WTC11 (cell line): ENCODE results near the gene CYP4A22. TPM values are rescaled to one million over a fixed set of nuclear protein-coding genes. Genes with fewer than 3 reads are reported as not detected.

Experiments
- ATAC-seq: fragments of 200-7000 bp; cut with Tn5 transposase; 2 replicates; pipeline ENCODE4 v1.10.0; 2021; ENCODE audit warnings: mild to moderate bottlenecking, moderate library complexity
- CTCF ChIA-PET: fragments of 300-600 bp; sonication (Branson Sonifier 250); formaldehyde crosslinking; loops from one replicate; lab custom pipeline; 2021; ENCODE audit warnings: antibody characterized with exemption; lab: Charles Lee
- POLR2A ChIA-PET: fragments of 350-600 bp; sonication (Branson Sonifier 250); formaldehyde crosslinking; loops from one replicate; lab custom pipeline; 2021; ENCODE audit warnings: antibody characterized with exemption; lab: Charles Lee
- DNase-seq: peaks from one replicate; pipeline ENCODE4 v3.0.0; 2021; ENCODE audit warnings: low spot score
- H3K27ac Mint-ChIP-seq: 2 replicates; pipeline ENCODE4 v1.8.0; 2021; ENCODE audit warnings: mixed read lengths
- H3K27me3 Mint-ChIP-seq: 2 replicates; pipeline ENCODE4 v1.8.0; 2021; ENCODE audit warnings: low read depth, mild to moderate bottlenecking, moderate library complexity, mixed read lengths
- H3K36me3 Mint-ChIP-seq: 2 replicates; pipeline ENCODE4 v1.8.0; 2021; ENCODE audit warnings: mixed read lengths
- H3K4me1 Mint-ChIP-seq: 2 replicates; pipeline ENCODE4 v1.8.0; 2022; ENCODE audit warnings: mixed read lengths
- H3K4me3 Mint-ChIP-seq: 2 replicates; pipeline ENCODE4 v1.8.0; 2021; ENCODE audit warnings: mild to moderate bottlenecking, moderate library complexity, mixed read lengths
- H3K9me3 Mint-ChIP-seq: 2 replicates; pipeline ENCODE4 v1.8.0; 2021; ENCODE audit warnings: mixed read lengths
- ATF1 ChIP-seq: sonication (generic); formaldehyde crosslinking; IDR thresholded peaks from 2 replicates; pipeline ENCODE4 v1.8.1; 2023; ENCODE audit warnings: mild to moderate bottlenecking, moderate library complexity, missing genetic modification reagents
- CBFB ChIP-seq: sonication (generic); formaldehyde crosslinking; IDR thresholded peaks from 2 replicates; pipeline ENCODE4 v1.8.1; 2022; ENCODE audit warnings: mild to moderate bottlenecking, low read depth, missing genetic modification reagents
- EMX1 ChIP-seq: fragments of 250-450 bp; sonication (Bioruptor Pico); IDR thresholded peaks from 2 replicates; pipeline ENCODE4 v1.8.0; 2021; ENCODE audit warnings: mild to moderate bottlenecking
- ERG ChIP-seq: fragments of 250-450 bp; sonication (Bioruptor Pico); IDR thresholded peaks from 2 replicates; pipeline ENCODE4 v1.8.0; 2021; ENCODE audit warnings: mild to moderate bottlenecking
- JUN ChIP-seq: sonication (generic); formaldehyde crosslinking; IDR thresholded peaks from 2 replicates; pipeline ENCODE4 v1.8.0; 2023; ENCODE audit warnings: mild to moderate bottlenecking, missing genetic modification reagents
- NFE2L1 ChIP-seq: sonication (generic); formaldehyde crosslinking; IDR thresholded peaks from 2 replicates; pipeline ENCODE4 v1.8.1; 2023; ENCODE audit warnings: missing genetic modification reagents
- NFYB ChIP-seq: sonication (generic); formaldehyde crosslinking; conservative IDR thresholded peaks from 2 replicates; pipeline ENCODE4 v1.8.0; 2022; ENCODE audit warnings: low read depth, missing genetic modification reagents
- OVOL2 ChIP-seq: fragments of 250-450 bp; sonication (Bioruptor Pico); IDR thresholded peaks from 2 replicates; pipeline ENCODE4 v1.9.0; 2021; ENCODE audit warnings: mild to moderate bottlenecking, borderline replicate concordance
- SMAD3 ChIP-seq: sonication (generic); formaldehyde crosslinking; IDR thresholded peaks from 2 replicates; pipeline ENCODE4 v1.8.0; 2022; ENCODE audit warnings: missing genetic modification reagents, mild to moderate bottlenecking, borderline replicate concordance
- SP1 ChIP-seq: sonication (generic); formaldehyde crosslinking; conservative IDR thresholded peaks from 2 replicates; pipeline ENCODE4 v1.8.1; 2022; ENCODE audit warnings: missing genetic modification reagents
- TP53 ChIP-seq: sonication (generic); formaldehyde crosslinking; IDR thresholded peaks from 2 replicates; pipeline ENCODE4 v1.8.1; 2023; ENCODE audit warnings: mild to moderate bottlenecking, missing genetic modification reagents
- USF1 ChIP-seq: sonication (generic); formaldehyde crosslinking; IDR thresholded peaks from 2 replicates; pipeline ENCODE4 v1.8.0; 2022; ENCODE audit warnings: mild to moderate bottlenecking, missing genetic modification reagents
- ZBTB43 ChIP-seq: sonication (generic); formaldehyde crosslinking; IDR thresholded peaks from 2 replicates; pipeline ENCODE4 v1.8.1; 2023; ENCODE audit warnings: mild to moderate bottlenecking, missing genetic modification reagents
- ZNF121 ChIP-seq: sonication (generic); formaldehyde crosslinking; IDR thresholded peaks from 2 replicates; pipeline ENCODE4 v1.8.0; 2023; ENCODE audit warnings: missing genetic modification reagents
- ZNF219 ChIP-seq: sonication (generic); formaldehyde crosslinking; IDR thresholded peaks from 2 replicates; pipeline ENCODE4 v1.8.0; 2023; ENCODE audit warnings: missing genetic modification reagents, mild to moderate bottlenecking, borderline replicate concordance
- ZNF396 ChIP-seq: fragments of 250-450 bp; sonication (Bioruptor Pico); IDR thresholded peaks from 2 replicates; pipeline ENCODE4 v1.8.0; 2021; ENCODE audit warnings: mild to moderate bottlenecking, moderate library complexity, borderline replicate concordance
- ZNF416 ChIP-seq: fragments of 250-450 bp; sonication (Bioruptor Pico); IDR thresholded peaks from 2 replicates; pipeline ENCODE4 v1.9.0; 2021; ENCODE audit warnings: mild to moderate bottlenecking, inconsistent platforms
- total RNA-seq: library from RNA; stranded (reverse); gene quantifications from 3 replicates; pipeline ENCODE4 v1.2.3, GENCODE V29; 2021
- TF ChIP-seq, protein P1 (sequence below): sonication (generic); formaldehyde crosslinking; conservative IDR thresholded peaks from 2 replicates; pipeline ENCODE4 v1.8.1; 2022; ENCODE audit warnings: mild to moderate bottlenecking, missing genetic modification reagents
- TF ChIP-seq, protein P2 (sequence below): sonication (generic); formaldehyde crosslinking; IDR thresholded peaks from 2 replicates; pipeline ENCODE4 v1.8.1; 2023; ENCODE audit warnings: mild to moderate bottlenecking, missing genetic modification reagents, moderate library complexity
- TF ChIP-seq, protein P3 (sequence below): fragments of 250-450 bp; sonication (Bioruptor Pico); IDR thresholded peaks from 2 replicates; pipeline ENCODE4 v1.9.0; 2021; ENCODE audit warnings: moderate library complexity, mild to moderate bottlenecking, inconsistent platforms, borderline replicate concordance
- TF ChIP-seq, protein P4 (sequence below): fragments of 250-450 bp; sonication (Bioruptor Pico); IDR thresholded peaks from 2 replicates; pipeline ENCODE4 v1.9.0; 2021; ENCODE audit warnings: mild to moderate bottlenecking
- TF ChIP-seq, protein P5 (sequence below): fragments of 200-600 bp; IDR thresholded peaks from 2 replicates; pipeline ENCODE4 v1.8.0; 2022; ENCODE audit warnings: antibody characterized with exemption

Gene CYP4A22
- total RNA-seq, 1 experiment from 2014 or later: not detected

DNA sequence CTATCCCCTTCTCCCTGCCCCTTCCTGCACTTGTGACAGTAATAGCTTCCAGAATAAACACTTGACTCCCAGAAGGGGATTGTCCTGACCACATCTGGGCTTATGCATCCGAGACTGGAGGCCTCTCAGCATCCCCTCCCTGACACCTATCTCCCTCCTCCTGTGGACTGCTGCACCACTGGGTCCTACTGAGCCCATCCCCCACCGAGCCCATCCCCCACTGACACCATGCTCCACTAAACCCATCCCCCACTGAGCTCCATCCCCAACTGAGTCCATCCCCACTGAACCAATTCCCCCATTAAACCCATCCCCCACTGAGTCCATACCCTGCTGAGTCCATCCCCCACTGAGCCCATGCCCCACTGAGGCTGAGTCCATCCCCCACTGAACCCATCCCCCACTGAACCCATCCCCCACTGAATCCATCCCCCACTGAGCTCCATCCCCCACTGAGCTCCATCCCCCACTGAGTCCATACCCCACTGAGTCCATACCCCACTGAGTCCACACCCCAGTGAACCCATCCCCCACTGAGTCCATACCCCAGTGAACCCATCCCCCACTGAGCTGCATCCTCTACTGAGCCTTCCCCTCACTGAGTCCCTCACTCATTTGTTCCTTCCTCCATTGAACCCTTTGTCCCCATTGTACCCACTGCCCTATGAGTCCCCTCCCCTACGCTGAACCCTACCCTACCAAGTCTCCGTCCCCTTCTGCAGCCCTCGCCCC lies 47.0 kb downstream of the CYP4A22 start:
- ATAC-seq (no peak), DNase-seq (no peak)
- CTCF ChIA-PET: interaction anchor here (0.9 to 2.2 kb wide), 4 partner anchors 9 to 241 kb away, joined by 3 to 9 read pairs (median 4); no protein-coding TSS in a partner anchor
- POLR2A ChIA-PET: no interaction called here
- H3K4me1 Mint-ChIP-seq: peaks cover 11% of the 10 kb centered on the region
- no peak overlapping the region for H3K27ac Mint-ChIP-seq
- H3K36me3 Mint-ChIP-seq: no peaks in the 10 kb centered on the region
- no peak overlapping the region for H3K4me3 Mint-ChIP-seq
- H3K27me3 Mint-ChIP-seq: peaks cover 42% of the 10 kb centered on the region
- TF ChIP-seq NFE2L1 (CRISPR knock-in tag) (no peak), ZNF396 (CRISPR knock-in tag) (no peak)
- TF ChIP-seq, all 79 proteins: peak for 0
- no peaks in the 10 kb centered on the region for H3K9me3 Mint-ChIP-seq

DNA sequence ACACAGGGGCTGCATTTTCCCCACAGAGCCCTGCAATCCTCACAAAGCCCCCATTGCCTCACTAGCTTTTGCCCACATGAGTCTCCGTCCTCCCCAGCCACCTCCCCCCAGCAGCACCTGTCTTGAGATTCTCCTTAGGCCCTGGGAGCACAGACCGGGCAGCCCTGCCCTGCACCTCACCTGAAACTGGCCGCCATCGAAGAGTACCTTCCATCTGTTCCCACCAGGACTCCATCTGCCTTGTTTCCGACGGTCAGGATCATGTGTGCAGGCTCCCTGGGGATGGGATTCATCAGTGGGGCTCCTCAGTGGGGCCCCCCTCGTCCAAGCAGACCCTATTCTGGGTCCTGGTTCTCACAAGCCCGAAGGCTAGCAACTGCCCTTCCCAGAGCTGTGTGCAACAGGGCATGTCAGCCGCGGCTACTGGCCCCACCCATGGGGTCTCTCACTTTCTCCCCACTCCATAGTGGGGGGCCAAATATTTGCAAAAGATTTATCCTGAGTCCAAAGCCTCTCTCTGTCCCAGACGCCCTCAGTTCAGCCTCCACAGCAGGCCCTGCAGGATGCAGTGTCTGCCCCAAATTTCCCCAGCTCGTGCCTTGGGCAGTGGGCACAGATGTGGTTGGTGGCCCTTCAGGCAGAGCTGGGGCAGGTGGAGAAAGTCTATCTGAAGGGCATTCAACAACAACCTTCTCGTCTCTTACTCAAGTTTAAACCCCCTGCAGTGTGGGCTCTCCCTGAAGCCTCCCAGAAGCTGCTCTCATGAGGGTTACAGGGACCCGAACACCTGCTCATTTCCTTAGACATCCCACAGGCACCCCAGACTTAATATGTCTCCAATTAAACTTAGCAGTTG lies 47.8 kb downstream of the CYP4A22 start:
- Mint-ChIP-seq H3K27me3 (peaks cover 37% of the 10 kb centered on the region), H3K4me1 (peaks cover 9% of the 10 kb centered on the region), H3K4me3 (no peak overlapping the region), H3K36me3 (no peaks in the 10 kb centered on the region), H3K27ac (no peak overlapping the region), H3K9me3 (no peaks in the 10 kb centered on the region)
- TF ChIP-seq ZNF396 (CRISPR knock-in tag) (no peak), SP1 (no peak), OVOL2 (no peak), TP53 (no peak), USF1 (CRISPR knock-in tag) (no peak), NFE2L1 (CRISPR knock-in tag) (no peak), ERG (CRISPR knock-in tag) (no peak), SMAD3 (no peak), ZNF219 (no peak), ATF1 (CRISPR knock-in tag) (no peak), NFYB (CRISPR knock-in tag) (no peak), CBFB (CRISPR knock-in tag) (no peak), JUN (CRISPR knock-in tag) (no peak), ZNF416 (CRISPR knock-in tag) (no peak), ZNF121 (CRISPR knock-in tag) (no peak)
- TF ChIP-seq, protein P1, sequence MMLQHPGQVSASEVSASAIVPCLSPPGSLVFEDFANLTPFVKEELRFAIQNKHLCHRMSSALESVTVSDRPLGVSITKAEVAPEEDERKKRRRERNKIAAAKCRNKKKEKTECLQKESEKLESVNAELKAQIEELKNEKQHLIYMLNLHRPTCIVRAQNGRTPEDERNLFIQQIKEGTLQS (CRISPR knock-in tag): no peak
- ChIA-PET CTCF (interaction anchor here (0.9 to 2.2 kb wide), 3 partner anchors 8 to 240 kb away, joined by 3 to 9 read pairs (median 3); no protein-coding TSS in a partner anchor), POLR2A (no interaction called here)
- ATAC-seq (no peak), DNase-seq (no peak)

- H3K4me1 Mint-ChIP-seq: peaks cover 11% of the 10 kb centered on the region
- no peak overlapping the region for H3K27ac Mint-ChIP-seq
- peaks cover 24% of the 10 kb centered on the region for H3K27me3 Mint-ChIP-seq
- no peaks in the 10 kb centered on the region for H3K36me3 Mint-ChIP-seq
- DNase-seq (no peak), ATAC-seq (no peak)
- ChIA-PET CTCF (no interaction called here), POLR2A (no interaction called here)
- H3K4me3 Mint-ChIP-seq: no peak overlapping the region
- no peaks in the 10 kb centered on the region for H3K9me3 Mint-ChIP-seq
- TF ChIP-seq, protein P2, sequence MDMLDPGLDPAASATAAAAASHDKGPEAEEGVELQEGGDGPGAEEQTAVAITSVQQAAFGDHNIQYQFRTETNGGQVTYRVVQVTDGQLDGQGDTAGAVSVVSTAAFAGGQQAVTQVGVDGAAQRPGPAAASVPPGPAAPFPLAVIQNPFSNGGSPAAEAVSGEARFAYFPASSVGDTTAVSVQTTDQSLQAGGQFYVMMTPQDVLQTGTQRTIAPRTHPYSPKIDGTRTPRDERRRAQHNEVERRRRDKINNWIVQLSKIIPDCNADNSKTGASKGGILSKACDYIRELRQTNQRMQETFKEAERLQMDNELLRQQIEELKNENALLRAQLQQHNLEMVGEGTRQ: no peak
- TF ChIP-seq EMX1 (CRISPR knock-in tag): no peak
- TF ChIP-seq, protein P3, sequence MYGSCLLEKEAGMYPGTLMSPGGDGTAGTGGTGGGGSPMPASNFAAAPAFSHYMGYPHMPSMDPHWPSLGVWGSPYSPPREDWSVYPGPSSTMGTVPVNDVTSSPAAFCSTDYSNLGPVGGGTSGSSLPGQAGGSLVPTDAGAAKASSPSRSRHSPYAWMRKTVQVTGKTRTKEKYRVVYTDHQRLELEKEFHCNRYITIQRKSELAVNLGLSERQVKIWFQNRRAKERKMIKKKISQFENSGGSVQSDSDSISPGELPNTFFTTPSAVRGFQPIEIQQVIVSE: no peak
- TF ChIP-seq, protein P4, sequence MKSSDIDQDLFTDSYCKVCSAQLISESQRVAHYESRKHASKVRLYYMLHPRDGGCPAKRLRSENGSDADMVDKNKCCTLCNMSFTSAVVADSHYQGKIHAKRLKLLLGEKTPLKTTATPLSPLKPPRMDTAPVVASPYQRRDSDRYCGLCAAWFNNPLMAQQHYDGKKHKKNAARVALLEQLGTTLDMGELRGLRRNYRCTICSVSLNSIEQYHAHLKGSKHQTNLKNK (CRISPR knock-in tag): no peak
- TF ChIP-seq, protein P5, sequence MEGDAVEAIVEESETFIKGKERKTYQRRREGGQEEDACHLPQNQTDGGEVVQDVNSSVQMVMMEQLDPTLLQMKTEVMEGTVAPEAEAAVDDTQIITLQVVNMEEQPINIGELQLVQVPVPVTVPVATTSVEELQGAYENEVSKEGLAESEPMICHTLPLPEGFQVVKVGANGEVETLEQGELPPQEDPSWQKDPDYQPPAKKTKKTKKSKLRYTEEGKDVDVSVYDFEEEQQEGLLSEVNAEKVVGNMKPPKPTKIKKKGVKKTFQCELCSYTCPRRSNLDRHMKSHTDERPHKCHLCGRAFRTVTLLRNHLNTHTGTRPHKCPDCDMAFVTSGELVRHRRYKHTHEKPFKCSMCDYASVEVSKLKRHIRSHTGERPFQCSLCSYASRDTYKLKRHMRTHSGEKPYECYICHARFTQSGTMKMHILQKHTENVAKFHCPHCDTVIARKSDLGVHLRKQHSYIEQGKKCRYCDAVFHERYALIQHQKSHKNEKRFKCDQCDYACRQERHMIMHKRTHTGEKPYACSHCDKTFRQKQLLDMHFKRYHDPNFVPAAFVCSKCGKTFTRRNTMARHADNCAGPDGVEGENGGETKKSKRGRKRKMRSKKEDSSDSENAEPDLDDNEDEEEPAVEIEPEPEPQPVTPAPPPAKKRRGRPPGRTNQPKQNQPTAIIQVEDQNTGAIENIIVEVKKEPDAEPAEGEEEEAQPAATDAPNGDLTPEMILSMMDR: no peak
- TF ChIP-seq ZBTB43 (CRISPR knock-in tag): no peak
Measured at GRCh38 chr1:47186267-47187185, 49.3 kb downstream of the CYP4A22 start.
